22Rv1 (cell line): ENCODE measurements around the gene NOX1.
"Not testable (repeated sequence)": the region's sequence is repeated elsewhere in the genome, so short reads cannot be mapped to it uniquely, and the experiment has no call there.

Source experiments
- H3K27ac ChIP-seq: fragments of 450-650 bp; 2 replicates; pipeline ENCODE4 v1.5.1; 2017
- ZFX ChIP-seq: fragments of 450-650 bp; IDR thresholded peaks from 2 replicates; pipeline ENCODE4 v1.6.1; 2017; ENCODE audit warnings: antibody characterized with exemption, borderline replicate concordance
- TF ChIP-seq, protein P1 (sequence below): fragments of 450-650 bp; IDR thresholded peaks from 2 replicates; pipeline ENCODE4 v1.5.1; 2017; ENCODE audit warnings: mild to moderate bottlenecking

NOX1 gene

DNA sequence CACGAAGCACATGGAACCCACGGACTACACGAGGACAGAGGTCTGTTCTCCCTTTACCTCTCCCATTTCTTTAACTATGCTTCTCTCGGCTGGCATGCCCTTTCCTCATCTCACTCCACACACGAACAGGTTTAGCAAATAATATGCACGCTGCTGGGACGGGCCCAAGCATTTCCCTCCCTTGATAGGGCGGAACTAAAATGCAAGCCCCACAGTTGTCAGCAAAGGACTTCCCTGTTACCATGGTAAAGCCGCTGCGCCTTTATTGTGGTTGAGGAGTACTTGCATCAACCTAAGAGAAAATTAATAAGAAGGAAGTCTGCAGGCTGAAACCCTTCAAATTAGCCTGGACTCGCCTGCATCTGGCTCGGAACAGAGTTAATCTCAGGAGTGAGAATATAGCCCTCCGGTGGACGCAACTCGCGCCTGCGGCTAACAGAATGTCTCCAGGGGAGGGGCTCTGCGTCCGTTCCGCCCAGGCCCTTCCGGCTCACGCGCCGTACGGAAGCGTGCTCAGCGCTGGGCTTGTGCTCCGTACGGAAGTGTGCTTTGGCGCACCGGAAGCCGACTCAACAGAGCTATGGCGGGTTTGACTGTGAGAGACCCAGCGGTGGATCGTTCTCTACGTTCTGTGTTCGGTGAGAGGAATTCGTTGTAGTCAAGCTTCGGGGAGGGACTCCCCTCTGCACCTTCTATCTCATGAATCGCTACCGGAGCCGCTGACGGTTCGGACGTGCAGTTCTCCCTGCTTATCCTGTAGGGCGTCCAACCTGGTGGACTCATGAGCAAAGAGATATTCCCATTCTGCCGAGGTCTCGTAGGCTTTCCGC, 54.1 kb downstream of the NOX1 start, which contains the start of gene CSTF2:
Gene CSTF2, plus strand, starts transcription at position 555 of the 830 bp plus-strand sequence. Its CDS starts 26 bp downstream, at position 581.
- H3K27ac ChIP-seq, result peak within 1 kb of the TSS; percentile 83
- TF ChIP-seq ZFX, result no peak
- TF ChIP-seq, protein P1, sequence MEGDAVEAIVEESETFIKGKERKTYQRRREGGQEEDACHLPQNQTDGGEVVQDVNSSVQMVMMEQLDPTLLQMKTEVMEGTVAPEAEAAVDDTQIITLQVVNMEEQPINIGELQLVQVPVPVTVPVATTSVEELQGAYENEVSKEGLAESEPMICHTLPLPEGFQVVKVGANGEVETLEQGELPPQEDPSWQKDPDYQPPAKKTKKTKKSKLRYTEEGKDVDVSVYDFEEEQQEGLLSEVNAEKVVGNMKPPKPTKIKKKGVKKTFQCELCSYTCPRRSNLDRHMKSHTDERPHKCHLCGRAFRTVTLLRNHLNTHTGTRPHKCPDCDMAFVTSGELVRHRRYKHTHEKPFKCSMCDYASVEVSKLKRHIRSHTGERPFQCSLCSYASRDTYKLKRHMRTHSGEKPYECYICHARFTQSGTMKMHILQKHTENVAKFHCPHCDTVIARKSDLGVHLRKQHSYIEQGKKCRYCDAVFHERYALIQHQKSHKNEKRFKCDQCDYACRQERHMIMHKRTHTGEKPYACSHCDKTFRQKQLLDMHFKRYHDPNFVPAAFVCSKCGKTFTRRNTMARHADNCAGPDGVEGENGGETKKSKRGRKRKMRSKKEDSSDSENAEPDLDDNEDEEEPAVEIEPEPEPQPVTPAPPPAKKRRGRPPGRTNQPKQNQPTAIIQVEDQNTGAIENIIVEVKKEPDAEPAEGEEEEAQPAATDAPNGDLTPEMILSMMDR, result no peak

DNA sequence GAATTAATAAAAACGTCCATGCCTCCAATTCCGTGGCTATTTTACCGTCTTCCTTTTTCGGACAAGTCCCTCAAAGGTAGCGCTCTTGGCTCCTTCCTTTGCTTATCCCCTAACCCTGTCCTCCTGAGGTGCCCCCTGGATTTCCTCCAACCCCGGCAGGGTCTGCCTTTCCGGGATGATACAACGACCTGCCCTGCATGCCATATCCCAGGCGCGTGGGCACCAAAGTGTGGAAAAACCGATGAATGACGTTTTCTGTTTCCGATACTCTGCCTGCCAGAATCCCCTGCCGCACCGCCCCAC, 54.7 kb downstream of the NOX1 start:
- TF ChIP-seq ZFX, result no peak
- TF ChIP-seq, protein P1, result no peak
- peak overlapping the region; percentile 83 for H3K27ac ChIP-seq

DNA sequence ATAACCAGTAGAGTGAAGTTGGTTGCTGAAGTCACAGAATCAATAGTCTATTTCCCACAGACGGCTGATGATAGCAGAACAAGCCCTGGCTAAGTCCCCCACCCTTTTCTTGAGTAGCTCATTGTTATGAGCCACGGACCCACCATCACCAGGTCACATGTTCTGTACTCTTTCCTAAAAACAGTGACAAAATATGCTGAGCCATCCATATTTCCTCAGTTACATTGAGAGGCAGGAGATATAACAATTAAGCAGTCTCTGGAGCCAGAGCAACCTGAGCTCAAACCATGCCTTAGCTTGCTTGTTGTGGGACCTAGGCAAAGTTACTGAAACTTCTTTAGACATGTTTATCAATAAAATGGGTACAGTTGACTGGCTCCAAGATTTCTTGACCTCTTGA, 56.8 kb downstream of the NOX1 start:
- no peak for TF ChIP-seq ZFX
- TF ChIP-seq, protein P1, result no peak

DNA sequence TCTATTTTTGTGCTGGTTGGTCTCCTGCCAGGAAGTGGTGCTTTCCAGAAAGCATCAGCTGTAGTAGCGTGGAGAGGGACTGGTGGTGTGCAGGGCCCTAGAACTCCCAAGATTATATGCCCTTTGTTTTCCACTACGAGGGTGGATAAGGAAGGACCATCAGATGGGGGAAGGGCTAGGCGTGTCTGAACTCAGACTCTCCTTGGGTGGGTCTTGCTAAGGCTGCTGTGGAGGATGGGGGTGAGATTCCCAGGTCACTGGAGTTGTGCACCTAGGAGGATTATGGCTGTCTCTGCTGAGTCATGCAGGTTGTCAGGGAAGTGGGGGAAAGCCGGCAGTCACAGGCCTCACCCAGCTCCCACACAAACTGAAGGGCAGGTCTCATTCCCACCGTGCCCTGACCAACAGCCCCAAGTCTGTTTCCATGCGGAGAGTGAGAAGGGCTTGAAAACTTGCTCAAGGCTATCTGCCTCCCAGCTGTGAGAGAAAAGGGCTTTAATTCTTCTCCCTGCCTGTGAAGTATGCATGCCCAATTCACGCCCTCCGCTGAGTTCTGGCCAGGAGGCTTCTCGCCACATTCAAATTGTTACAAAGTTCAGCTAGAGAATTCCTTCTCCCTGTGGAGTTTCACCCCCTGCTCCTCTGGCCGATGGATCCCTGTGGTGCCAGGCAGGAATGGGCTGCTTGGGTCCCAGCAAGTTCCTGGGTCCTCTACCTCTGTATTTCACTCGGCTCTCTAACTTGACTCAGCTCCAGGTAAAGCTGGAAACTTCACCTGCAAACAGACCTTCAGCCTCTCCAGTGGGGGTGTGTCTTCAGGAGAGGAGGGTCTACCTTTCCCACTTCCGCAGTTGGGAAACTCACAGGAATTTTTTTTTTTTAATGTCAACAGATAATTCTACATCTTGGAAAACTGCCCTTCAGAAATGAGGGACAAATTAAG, 61.7 kb downstream of the NOX1 start:
- H3K27ac ChIP-seq, result no peak overlapping the region
- TF ChIP-seq, protein P1, result no peak
- no peak for TF ChIP-seq ZFX

More for the DNA sequence above, 56.8 kb downstream of the NOX1 start:
- H3K27ac ChIP-seq, result no peak overlapping the region

DNA sequence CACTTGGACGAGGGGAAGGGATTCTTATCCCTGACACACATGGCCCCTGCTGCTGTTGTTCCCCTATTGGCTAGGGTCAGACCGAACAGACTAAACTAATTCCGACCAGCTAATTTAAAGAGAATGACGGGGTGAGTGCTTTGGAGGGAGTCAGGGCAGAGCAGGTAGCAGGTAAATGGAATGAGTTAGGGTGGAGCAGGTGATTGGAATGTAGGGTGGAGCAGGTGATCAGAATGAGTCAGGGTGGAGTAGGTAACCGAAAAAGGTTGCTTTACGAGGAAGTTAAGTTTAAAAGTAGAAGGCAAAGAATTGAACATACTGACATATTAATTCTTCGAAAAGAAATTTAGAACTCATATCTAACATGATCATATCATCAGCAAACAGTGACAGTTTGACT, 65.9 kb downstream of the NOX1 start:
- not testable (repeated sequence) for H3K27ac ChIP-seq

DNA sequence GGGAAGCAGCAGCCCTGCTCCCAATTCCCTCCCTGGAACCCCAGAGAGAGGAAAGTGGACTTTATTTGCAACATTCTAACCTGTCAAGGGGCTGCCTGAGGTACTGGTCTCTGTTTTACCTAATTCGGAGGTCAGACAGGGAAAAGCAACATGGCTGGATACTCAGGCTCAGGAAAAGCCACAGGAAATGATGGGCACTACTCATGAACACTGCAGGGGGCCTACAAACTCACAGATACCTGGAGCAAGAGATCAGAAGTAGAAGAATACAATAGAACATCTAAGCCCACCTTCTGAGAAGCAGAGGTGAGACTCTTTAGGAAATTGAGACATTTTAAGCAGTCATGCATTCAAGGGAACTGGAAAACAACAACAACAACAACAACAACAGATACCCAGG, 69.4 kb downstream of the NOX1 start:
- TF ChIP-seq ZFX, result no peak
- TF ChIP-seq, protein P1, result no peak
- H3K27ac ChIP-seq, result no peak overlapping the region

DNA sequence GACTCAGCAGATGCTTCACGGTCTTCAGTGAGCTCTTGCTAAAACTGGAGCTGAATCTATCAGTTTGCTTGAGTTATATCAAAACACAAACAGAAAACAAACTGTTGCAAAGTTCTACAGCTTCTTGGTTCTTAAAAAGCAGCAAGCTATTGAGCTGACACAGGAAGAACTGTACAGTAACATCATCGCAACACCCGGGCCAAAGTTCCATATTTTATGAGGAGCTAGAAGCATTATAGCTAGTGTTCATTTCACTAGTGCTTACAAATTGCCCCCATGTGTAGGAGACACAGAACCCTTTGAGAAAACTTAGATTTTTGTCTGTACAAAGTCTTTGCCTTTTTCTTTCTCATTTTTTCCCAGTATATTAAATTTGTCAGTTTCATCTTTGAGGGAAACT, 71.3 kb downstream of the NOX1 start:
- no peak for TF ChIP-seq ZFX
- TF ChIP-seq, protein P1, result no peak

More for the DNA sequence above, 71.3 kb downstream of the NOX1 start:
- no peak overlapping the region for H3K27ac ChIP-seq
